Endothelial cell of umbilical vein (primary cell): ENCODE data around the gene ANGPT4. TPM values are rescaled to one million over a fixed set of nuclear protein-coding genes. Genes with fewer than 3 reads are reported as not detected.

Experiments
- BruUV-seq: library from RNA; stranded (reverse); fragments of 400-500 nt; replicated peaks from 2 replicates; lab custom pipeline; 2021; lab: Mats Ljungman, UMichigan
- CTCF ChIA-PET: fragments of 300-600, 350-600 bp; sonication (Branson Sonifier 250); formaldehyde crosslinking; loops from one replicate; lab custom pipeline; 2021; ENCODE audit warnings: antibody characterized with exemption, inconsistent platforms; lab: Charles Lee
- POLR2A ChIA-PET: fragments of 300-600, 350-600 bp; sonication (Branson Sonifier 250); formaldehyde crosslinking; loops from one replicate; lab custom pipeline; 2021; ENCODE audit warnings: antibody characterized with exemption, inconsistent platforms; lab: Charles Lee
- DNase-seq: peaks from one replicate; pipeline ENCODE4 v3.0.0-alpha.2; 2011; ENCODE audit warnings: low read depth, low spot score
- FAIRE-seq: peaks from 2 replicates; lab custom pipeline; 2011; peaks lifted over from hg19 to GRCh38; lab: Jason Lieb, UNC
- H2AFZ ChIP-seq: 2 replicates; pipeline ENCODE4 v1.6.0; 2012; ENCODE audit warnings: low read depth, low read length, control low read depth, inconsistent platforms
- H3K27ac ChIP-seq: 2 replicates; pipeline ENCODE4 v1.5.1; 2011; ENCODE audit warnings: low read depth, mild to moderate bottlenecking, control low read depth, low read length, moderate library complexity; ENCODE audit not compliant: insufficient read depth
- H3K27me3 ChIP-seq, 2 experiments: 2 replicates each; pipeline versions ENCODE4 v1.6.0 to v1.6.1; 2011; ENCODE audit warnings: low read length in 2 of 2, mixed read lengths in 1 of 2; ENCODE audit not compliant: control insufficient read depth in 2 of 2, insufficient read depth in 2 of 2
- H3K36me3 ChIP-seq, 2 experiments: 2 replicates in 1 of 2; 3 replicates in 1 of 2; pipeline ENCODE4 v1.5.1; 2011; ENCODE audit warnings: low read length in 2 of 2, mild to moderate bottlenecking in 1 of 2, moderate library complexity in 1 of 2; ENCODE audit not compliant: control insufficient read depth in 2 of 2, insufficient read depth in 2 of 2; ENCODE audit errors: extremely low read depth in 1 of 2
- H3K4me1 ChIP-seq: 3 replicates; pipeline ENCODE4 v1.5.1; 2011; ENCODE audit warnings: mild to moderate bottlenecking, low read length; ENCODE audit not compliant: control insufficient read depth, insufficient read depth; ENCODE audit errors: extremely low read depth
- H3K4me2 ChIP-seq: 2 replicates; pipeline ENCODE4 v1.6.1; 2011; ENCODE audit warnings: low read length, control low read depth, mixed read lengths; ENCODE audit not compliant: insufficient read depth
- H3K4me3 ChIP-seq, 3 experiments: fragments of 200-600 bp in 1 of 3; sonication (generic), shearing (Covaris generic) in 1 of 3; replicated peaks in 1 of 3; 2 replicates each; pipeline ENCODE4 v1.5.1; 2011 to 2016; ENCODE audit warnings: control low read depth in 3 of 3, low read length in 3 of 3, mild to moderate bottlenecking in 2 of 3, inconsistent platforms in 1 of 3, low read depth in 1 of 3, moderate library complexity in 1 of 3; ENCODE audit not compliant: insufficient read depth in 1 of 3
- H3K79me2 ChIP-seq: 2 replicates; pipeline ENCODE4 v1.6.0; 2012; ENCODE audit warnings: low read length, inconsistent platforms; ENCODE audit not compliant: control insufficient read depth, insufficient read depth
- H3K9ac ChIP-seq: replicated peaks from 2 replicates; pipeline ENCODE3; 2011; ENCODE audit warnings: low read length, control low read depth; ENCODE audit not compliant: insufficient read depth; ENCODE audit errors: extremely low read depth
- H3K9me1 ChIP-seq: replicated peaks from 3 replicates; pipeline ENCODE4 v1.6.0; 2011; ENCODE audit warnings: mild to moderate bottlenecking, low read length; ENCODE audit not compliant: control insufficient read depth, insufficient read depth; ENCODE audit errors: extremely low read depth
- H3K9me3 ChIP-seq: replicated peaks from 2 replicates; pipeline ENCODE4 v1.5.1; 2012; ENCODE audit warnings: low read length, inconsistent platforms; ENCODE audit not compliant: control insufficient read depth, insufficient read depth
- H4K20me1 ChIP-seq: replicated peaks from 2 replicates; pipeline ENCODE3; 2011; ENCODE audit warnings: mild to moderate bottlenecking, low read length; ENCODE audit not compliant: control insufficient read depth, insufficient read depth; ENCODE audit errors: extremely low read depth
- EZH2 ChIP-seq: IDR thresholded peaks from 2 replicates; pipeline ENCODE4 v1.6.1; 2012; ENCODE audit warnings: borderline replicate concordance, low read depth, mild to moderate bottlenecking, moderate library complexity, low read length, inconsistent platforms; ENCODE audit not compliant: severe bottlenecking
- FOS ChIP-seq: IDR thresholded peaks from 2 replicates; pipeline ENCODE4 v1.6.1; 2011; ENCODE audit warnings: mild to moderate bottlenecking, low read length, moderate library complexity, borderline replicate concordance; ENCODE audit not compliant: insufficient read depth
- GATA2 ChIP-seq: IDR thresholded peaks from 2 replicates; pipeline ENCODE4 v1.7.0; 2011; ENCODE audit warnings: low read depth, mild to moderate bottlenecking, moderate library complexity, mixed read lengths, low read length; ENCODE audit not compliant: insufficient read length, insufficient read depth
- JUN ChIP-seq: IDR thresholded peaks from 2 replicates; pipeline ENCODE4 v1.6.1; 2011; ENCODE audit warnings: borderline replicate concordance, low read depth; ENCODE audit not compliant: insufficient read length, insufficient read depth
- MYC ChIP-seq: IDR thresholded peaks from one replicate; pipeline ENCODE4 v1.6.1; 2011; ENCODE audit warnings: mild to moderate bottlenecking, low read depth, low read length
- POLR2A ChIP-seq: IDR thresholded peaks from 2 replicates; pipeline ENCODE4 v1.6.1; 2012; ENCODE audit warnings: low read depth, mild to moderate bottlenecking, control low read depth, low read length
- POLR2AphosphoS5 ChIP-seq: IDR thresholded peaks from 2 replicates; pipeline ENCODE4 v1.6.1; 2012; ENCODE audit warnings: low read depth, mild to moderate bottlenecking, control low read depth, low read length, moderate library complexity; ENCODE audit not compliant: insufficient read depth
- dilution Hi-C: fragments of 300-500 bp; cut with MboI; formaldehyde crosslinking; loops from one replicate; pipeline ENCODE4 v1.15.0; 2019; ENCODE audit warnings: low sequenced_read_pairs; ENCODE audit not compliant: extremely low pct_ligation_motif_present
- intact Hi-C: fragments of 100-400 bp; cut with micrococcal nuclease; formaldehyde crosslinking; loops from one replicate; pipeline ENCODE4 v1.10.0; 2022
- polyA plus RNA-seq, 4 experiments: library from polyadenylated mRNA; depleted of rRNA in 3 of 4; stranded (reverse) in 3 of 4; unstranded in 1 of 4; fragments of >200 nt; gene quantifications; 2 replicates each; pipeline versions ENCODE4 v1.2.1 to v1.2.3, GENCODE V29; 2011 to 2012; ENCODE audit warnings: missing spikeins in 1 of 4
- total RNA-seq: library from RNA; stranded (reverse); gene quantifications from 2 replicates; pipeline ENCODE4 v1.2.3, GENCODE V29; 2021
- TF ChIP-seq, protein P1 (sequence below), 2 donors: IDR thresholded peaks; 1 replicate in 1 of 2; 2 replicates in 1 of 2; pipeline ENCODE4 v1.5.1; 2011; ENCODE audit warnings: low read length in 2 of 2, mild to moderate bottlenecking in 2 of 2, moderate library complexity in 2 of 2, control low read depth in 1 of 2, inconsistent platforms in 1 of 2, low read depth in 1 of 2; ENCODE audit not compliant: insufficient read depth in 1 of 2; ENCODE audit errors: extremely low read depth in 1 of 2
- TF ChIP-seq, protein P2 (sequence below): IDR thresholded peaks from 2 replicates; pipeline ENCODE4 v1.6.1; 2011; ENCODE audit not compliant: insufficient read depth, insufficient read length

ANGPT4 gene
- total and polyA plus RNA-seq, 2 donors (not counting 3 experiments of a cell fraction or from before 2014, with no cell fraction given), result not detected

DNA sequence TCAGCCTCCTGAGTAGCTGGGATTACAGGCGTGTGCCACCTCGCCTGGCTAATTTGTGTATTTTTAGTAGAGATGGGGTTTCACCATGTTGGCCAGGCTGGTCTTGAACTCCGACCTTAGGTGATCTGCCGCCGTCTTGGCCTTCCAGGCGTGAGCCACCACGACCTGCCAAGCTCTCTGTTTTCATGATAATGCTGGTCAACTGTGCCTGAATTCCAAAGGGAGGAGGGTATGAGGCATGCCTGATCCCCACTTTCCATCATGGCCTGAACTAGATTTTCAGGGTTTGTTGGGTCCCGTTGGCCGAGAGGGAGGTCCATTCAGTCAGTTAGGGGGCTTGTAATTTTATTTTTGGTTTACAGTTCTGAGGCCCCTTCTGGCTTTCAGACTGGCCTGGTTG lies 28.0 kb upstream of the ANGPT4 start:
- Histone ChIP-seq H3K27ac (no peak overlapping the region), H3K79me2 (no peaks in the 10 kb centered on the region), H3K4me3 (no peak overlapping the region), H3K4me2 (no peak overlapping the region), H3K36me3 (no peaks in the 10 kb centered on the region), H3K4me1 (no peaks in the 10 kb centered on the region), H3K27me3 (peaks cover 0 to 5% of the 10 kb centered on the region in 2 experiments), H2AFZ (no peak overlapping the region), H3K9me1 (no peaks in the 10 kb centered on the region), H3K9ac (no peak overlapping the region), H4K20me1 (no peaks in the 10 kb centered on the region), H3K9me3 (no peaks in the 10 kb centered on the region)
- no peak for DNase-seq
- intact Hi-C loops, result no loop called here
- dilution Hi-C loops, result no loop called here
- CTCF ChIA-PET, result no interaction called here
- FAIRE-seq, result no peak
- BruUV-seq, result no TSS peak
- POLR2A ChIA-PET, result no interaction called here
- TF ChIP-seq POLR2AphosphoS5 (no peak), JUN (no peak), GATA2 (no peak), MYC (no peak), EZH2 (no peak)

DNA sequence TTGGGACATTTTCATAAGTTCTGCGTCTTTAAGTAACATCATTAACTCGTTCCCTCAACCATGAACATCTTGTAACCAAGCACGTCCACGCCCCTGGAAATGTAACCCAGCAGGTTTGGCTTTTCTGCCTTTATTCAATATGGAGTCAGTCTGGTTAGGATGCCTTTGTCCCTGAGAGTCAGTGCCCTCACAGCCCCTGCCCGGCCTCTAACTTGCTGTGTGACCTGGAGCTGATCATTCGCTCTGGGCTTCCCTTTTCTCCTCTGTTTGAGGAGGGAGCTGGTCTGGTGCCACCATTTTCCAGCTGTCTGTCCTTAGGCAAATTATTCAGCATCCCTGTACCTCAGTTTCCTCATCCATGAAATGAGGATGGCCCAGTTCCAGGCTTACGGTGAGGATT lies 26.5 kb upstream of the ANGPT4 start:
- Histone ChIP-seq H2AFZ (no peak overlapping the region), H3K4me1 (no peaks in the 10 kb centered on the region), H4K20me1 (no peaks in the 10 kb centered on the region), H3K4me2 (no peak overlapping the region), H3K9me3 (no peaks in the 10 kb centered on the region), H3K9ac (no peak overlapping the region), H3K79me2 (no peaks in the 10 kb centered on the region), H3K27me3 (no peaks in the 10 kb centered on the region), H3K36me3 (no peaks in the 10 kb centered on the region), H3K4me3 (no peak overlapping the region), H3K9me1 (no peaks in the 10 kb centered on the region), H3K27ac (no peak overlapping the region)
- POLR2A ChIA-PET, result interaction anchor here (0.6 kb wide), 1 partner anchor 109 kb away, joined by 4 read pairs; the partner anchor contains the start of gene FAM110A
- dilution Hi-C loops (no loop called here), intact Hi-C loops (no loop called here)
- no TSS peak for BruUV-seq
- CTCF ChIA-PET, result no interaction called here
- DNase-seq (no peak), FAIRE-seq (no peak)
- TF ChIP-seq MYC, result no peak
- TF ChIP-seq, protein P1, sequence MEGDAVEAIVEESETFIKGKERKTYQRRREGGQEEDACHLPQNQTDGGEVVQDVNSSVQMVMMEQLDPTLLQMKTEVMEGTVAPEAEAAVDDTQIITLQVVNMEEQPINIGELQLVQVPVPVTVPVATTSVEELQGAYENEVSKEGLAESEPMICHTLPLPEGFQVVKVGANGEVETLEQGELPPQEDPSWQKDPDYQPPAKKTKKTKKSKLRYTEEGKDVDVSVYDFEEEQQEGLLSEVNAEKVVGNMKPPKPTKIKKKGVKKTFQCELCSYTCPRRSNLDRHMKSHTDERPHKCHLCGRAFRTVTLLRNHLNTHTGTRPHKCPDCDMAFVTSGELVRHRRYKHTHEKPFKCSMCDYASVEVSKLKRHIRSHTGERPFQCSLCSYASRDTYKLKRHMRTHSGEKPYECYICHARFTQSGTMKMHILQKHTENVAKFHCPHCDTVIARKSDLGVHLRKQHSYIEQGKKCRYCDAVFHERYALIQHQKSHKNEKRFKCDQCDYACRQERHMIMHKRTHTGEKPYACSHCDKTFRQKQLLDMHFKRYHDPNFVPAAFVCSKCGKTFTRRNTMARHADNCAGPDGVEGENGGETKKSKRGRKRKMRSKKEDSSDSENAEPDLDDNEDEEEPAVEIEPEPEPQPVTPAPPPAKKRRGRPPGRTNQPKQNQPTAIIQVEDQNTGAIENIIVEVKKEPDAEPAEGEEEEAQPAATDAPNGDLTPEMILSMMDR (IDR thresholded peaks at IDR 0.05; ENCODE audit: extremely low read depth in 1 of 2, insufficient read depth in 1 of 2, low read depth in 1 of 2, low read length in 2 of 2), result no peak
- no peak for TF ChIP-seq EZH2
- TF ChIP-seq, protein P2, sequence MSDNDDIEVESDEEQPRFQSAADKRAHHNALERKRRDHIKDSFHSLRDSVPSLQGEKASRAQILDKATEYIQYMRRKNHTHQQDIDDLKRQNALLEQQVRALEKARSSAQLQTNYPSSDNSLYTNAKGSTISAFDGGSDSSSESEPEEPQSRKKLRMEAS, result no peak
- TF ChIP-seq JUN, result no peak
- TF ChIP-seq POLR2A, result no peak
- no peak for TF ChIP-seq FOS
- TF ChIP-seq POLR2AphosphoS5, result no peak
- TF ChIP-seq GATA2, result no peak
